Measurements from ENCODE around the gene CAPRIN1.
A peak's percentile ranks its signal among the peaks of the same experiment; 100 is the strongest.
"Not testable (repeated sequence)": the region's sequence is repeated elsewhere in the genome, so short reads cannot be mapped to it uniquely, and the experiment has no call there.

Gene CAPRIN1

DNA sequence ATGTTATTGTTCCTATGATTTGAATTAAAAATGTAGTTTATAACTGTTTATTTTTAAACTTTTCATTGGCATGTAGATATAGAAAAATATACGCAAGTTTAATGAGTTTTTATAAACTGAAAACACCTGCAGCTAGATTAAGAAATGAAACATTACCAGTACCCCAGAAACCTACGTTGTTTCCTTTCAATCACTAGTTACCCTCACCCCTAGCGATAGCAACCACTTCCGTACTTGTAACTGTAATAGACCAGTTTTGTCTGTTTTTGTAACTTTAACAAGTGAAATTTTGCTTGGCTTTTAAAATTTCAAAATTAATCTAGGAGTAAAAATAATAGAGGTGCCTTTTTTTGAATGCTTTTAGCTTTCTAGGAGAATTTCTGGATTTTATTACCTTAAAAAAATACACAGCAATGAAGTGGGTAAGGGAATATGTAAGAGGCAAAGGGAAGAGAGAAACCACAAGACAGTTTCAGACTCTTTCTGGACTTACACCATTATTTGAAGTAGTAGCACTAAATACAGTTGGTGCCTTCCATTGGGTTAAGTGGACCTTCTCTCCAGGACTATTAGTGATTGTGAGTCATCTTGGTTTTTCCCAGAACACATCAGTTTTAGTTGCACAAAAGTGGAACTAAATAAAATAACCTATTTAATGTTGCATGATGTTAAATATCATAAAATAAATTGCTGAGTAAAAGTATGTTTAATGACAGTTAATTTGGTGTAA, 35.2 kb downstream of the CAPRIN1 start:
- no peak for DNase-seq (ENCODE audit: low read depth)

DNA sequence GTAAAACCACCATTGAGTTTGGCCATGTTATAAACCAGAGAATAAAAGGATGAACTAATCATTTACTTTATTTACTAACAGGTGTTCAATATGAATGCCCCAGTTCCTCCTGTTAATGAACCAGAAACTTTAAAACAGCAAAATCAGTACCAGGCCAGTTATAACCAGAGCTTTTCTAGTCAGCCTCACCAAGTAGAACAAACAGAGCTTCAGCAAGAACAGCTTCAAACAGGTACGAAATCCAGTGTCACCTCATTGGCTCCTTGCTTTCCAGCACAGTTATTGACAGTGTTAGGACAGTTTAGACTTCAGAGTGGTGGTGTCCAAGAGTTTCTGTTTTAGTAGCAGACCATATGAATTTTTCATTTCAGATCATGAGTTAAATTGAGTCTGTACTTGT, 40.3 kb downstream of the CAPRIN1 start:
- no peak for DNase-seq (ENCODE audit: low read depth)

DNA sequence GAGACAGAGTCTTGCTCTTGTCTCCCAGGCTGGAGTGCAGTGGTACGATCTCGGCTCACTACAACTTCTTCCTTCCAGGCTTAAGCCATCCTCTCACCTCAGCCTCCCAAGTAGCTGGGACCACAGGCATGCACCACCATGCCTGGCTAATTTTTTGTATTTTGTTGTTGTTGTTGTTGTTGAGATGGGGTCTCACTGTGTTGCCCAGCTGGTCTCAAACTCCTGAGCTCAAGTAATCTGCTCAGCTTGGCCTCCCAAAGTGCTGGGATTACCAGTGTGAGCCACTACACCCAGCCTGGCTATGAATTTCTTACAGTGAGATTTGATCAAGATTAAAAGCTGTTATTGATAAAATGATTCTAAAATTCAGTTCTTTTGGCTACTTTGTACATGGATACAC, 43.4 kb downstream of the CAPRIN1 start:
- not testable (repeated sequence) for DNase-seq (ENCODE audit: low read depth)

GRCh38 chr11:34098813-34099212, 47.3 kb downstream of the CAPRIN1 start:
- no peak for DNase-seq (ENCODE audit: low read depth)

- DNase-seq (ENCODE audit: low read depth): no peak
Observed at GRCh38 chr11:34104680-34105078, 53.1 kb downstream of the CAPRIN1 start.

DNA sequence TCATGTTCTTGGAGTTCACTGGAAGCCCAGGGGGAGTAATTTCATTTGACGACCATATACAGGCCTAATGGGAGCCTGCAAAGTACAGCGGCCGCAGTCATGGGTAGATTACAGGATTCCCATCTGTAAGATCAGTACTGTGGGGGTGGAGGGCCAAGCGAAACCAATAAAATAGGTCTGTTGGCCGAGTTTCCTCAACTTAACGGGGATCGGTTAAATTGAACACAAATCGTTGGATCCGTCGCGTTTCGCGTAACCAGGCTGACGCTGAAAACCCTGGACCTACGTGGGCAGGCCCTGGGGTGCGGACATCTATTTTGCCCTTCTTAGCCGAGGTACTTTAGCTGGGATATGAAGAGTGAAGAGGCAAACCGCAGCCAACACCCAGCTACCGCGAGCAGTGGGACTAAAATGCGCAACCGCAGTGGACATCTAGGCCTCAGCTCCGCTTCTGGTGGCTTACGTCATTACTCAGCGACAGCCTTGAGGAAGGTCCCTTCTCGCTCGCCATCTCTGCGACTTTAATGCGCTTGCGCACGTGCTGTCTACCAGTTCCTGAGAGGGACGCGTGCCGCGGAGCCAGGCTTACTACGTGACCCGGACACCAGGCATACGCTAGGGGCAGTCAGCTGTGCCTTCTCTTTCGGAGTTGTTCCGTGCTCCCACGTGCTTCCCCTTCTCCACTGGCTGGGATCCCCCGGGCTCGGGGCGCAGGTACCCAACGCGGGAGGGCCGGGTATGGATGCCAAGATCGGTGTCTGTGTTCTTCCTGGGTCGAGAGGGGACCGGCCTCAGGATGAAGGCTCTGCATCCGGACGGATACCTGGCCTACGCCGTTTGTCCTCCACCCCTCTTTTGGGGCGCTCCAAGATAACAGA, 53.8 kb downstream of the CAPRIN1 start, which contains the start of gene NAT10:
NAT10 (plus strand) TSS at position 551 of the 878 bp plus-strand sequence. CDS start 2,597 bp downstream, outside the sequence.
- peak; percentile 96 for DNase-seq (ENCODE audit: low read depth)

DNA sequence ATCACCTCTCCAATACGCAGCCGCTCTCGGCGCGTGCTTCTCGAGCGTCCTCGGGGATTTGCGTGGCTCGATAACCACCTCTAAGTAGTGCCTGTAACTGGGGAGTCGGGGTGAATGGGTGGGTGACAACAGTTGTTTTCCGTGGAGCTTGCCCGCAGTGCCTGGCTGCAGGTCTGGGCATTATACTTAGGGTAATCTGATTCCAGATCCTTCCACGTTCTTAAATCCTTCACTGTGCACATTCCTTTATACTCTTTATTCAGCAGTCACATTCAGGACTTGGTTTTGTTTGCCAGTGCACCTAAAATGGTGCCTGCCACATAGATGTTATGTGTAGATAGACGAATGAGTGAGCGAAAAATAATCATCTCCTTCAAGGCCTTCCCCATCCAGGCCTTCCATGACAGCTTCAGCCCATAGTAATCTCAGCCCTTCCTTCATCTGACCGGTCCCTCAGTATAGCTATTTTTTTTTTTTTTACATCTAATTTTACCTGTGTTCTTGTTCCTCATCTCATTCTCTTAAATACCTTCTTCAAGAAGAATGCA, 54.5 kb downstream of the CAPRIN1 start:
- DNase-seq (ENCODE audit: low read depth): no peak

DNA sequence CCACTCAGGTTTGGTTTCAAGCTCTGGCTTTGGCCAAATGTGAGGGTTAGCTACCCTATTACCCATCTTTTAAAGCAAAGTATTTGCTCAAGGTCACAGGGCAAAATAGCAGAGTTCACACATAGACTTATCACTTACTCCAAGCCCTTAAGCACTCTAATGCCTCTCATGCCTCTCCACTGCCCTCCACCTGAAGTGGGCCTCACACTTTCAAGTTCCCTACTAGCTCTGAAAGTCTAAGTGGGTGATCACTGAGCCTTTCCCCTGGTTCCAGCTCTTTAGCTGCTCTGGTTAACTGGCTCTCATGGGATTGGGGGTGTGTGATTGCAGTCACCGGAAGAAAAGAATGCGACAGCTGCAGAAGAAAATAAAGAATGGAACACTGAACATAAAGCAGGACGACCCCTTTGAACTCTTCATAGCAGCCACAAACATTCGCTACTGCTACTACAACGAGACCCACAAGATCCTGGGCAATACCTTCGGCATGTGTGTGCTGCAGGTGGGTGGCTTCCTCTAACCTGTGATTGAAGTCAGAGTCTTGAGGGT, 60.3 kb downstream of the CAPRIN1 start:
- DNase-seq (ENCODE audit: low read depth): no peak

GRCh38 chr11:34114014-34114413, 62.5 kb downstream of the CAPRIN1 start:
- DNase-seq (ENCODE audit: low read depth): no peak

DNA sequence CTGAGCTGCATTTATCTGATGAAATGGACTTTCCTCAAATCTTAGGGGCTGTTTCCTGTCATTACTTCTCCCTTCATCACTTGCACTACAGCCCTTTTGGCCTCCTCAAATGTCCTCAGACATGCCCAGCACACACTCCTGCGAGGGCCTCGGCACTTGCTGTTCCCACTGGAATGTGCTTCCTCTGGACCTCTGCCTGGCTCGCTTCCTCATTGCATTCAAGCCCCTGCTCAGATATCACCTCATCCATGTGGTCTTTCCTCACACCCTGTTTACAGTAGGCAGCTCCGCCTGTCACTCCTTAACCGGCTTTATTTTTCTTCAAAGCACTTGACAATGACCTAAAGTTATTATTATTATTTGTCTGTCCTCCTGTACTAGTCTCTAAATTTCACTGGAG, 62.9 kb downstream of the CAPRIN1 start:
- DNase-seq (ENCODE audit: low read depth): no peak

DNA sequence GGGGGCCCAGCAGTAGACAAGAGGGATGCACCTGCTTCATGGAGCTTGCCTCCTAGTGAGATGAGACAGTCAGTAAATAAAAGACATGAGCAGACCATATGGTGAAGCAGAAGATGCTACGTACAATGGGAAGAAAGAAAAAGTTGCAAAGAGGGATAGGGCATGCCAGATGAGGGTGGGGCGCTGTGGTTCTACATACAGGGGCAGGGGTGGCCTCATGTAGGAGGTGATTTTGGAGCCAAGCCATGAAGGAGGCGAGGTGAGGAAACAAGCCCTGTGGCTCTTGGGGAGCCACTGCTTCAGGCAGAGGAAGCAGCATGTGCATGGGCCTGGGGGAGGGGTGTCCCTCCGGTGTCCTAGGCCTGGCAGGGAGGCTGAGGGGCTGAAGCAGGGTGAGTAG, 69.1 kb downstream of the CAPRIN1 start:
- no peak for DNase-seq (ENCODE audit: low read depth)

DNA sequence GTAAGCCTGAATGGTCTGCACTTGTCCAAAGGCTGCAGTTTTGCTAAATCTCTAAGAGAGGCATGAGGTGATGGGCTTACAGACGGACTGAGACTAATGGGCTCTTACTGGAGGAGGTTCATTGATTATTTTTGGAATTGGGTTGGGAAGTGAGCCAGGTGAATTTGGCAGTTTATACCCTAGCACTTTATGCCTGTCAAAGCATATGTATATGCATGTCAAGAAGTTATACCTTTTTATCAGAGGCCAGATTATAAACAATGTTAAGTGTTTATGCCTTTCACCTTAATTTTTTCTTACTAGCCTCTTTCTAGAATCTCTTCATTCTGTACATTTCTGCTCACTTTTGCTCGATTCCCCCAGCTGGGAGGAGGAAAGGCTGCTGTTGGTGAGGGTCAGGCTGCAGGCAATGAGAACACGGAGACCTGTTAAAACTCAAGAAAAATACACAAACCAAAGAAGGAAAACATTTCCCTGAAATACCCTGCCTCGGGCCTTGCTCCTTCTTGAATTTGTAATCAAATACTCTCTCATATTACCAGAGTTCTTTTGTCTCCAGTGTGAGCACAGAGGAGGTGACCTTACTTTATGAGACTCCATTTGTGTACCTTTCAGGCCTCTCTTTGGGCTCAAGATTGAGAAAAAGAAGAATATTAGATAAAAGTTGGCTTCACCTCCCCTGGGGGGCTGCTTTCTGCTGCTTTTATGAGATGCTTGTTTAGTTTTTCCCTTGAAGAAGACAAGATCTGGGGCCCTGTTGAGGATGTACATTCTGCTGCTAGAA, 73.5 kb downstream of the CAPRIN1 start:
- DNase-seq (ENCODE audit: low read depth): no peak

DNA sequence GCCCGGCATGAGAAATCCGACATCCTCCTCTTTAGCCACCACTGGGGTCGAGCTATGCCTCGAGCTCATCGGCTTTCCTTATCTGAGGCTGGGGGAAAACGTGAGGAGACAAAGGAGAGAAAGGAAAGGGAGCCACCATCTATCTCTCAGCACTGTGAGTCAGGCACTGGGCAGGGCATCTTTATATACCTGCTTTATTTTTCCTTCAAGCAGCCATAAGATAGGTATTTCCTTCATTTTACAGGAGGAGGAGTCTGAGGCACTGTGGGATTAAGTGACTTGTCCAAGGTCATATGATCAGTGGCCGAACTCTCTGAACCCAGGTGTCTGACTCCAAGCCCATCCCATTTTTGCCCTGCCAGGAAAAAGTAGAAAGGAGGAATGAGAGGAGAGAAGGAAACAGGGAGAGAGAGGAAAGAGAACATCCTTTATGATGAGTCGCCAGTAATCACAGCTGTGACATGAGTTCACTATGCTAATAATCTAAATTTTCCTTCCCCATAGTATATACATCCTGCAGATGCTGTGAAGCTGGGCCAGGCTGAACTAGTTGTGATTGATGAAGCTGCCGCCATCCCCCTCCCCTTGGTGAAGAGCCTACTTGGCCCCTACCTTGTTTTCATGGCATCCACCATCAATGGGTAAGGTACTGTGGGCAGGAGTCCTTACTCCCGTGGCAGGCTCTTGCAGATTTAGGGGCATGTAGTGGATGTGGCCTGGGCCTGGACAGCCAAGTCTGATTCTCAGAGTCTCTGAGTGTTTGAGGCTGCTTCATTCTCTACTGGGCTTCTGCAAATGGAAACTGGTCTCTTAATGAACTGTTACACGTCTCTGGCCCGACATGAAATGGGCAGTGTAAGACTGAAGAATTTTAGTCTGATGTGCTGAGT, 75.7 kb downstream of the CAPRIN1 start:
- no peak for DNase-seq (ENCODE audit: low read depth)

- DNase-seq (ENCODE audit: low read depth): no peak
Observed at GRCh38 chr11:34128824-34129223, 77.3 kb downstream of the CAPRIN1 start.

GRCh38 chr11:34132261-34132965, 80.9 kb downstream of the CAPRIN1 start:
- DNase-seq (ENCODE audit: low read depth): no peak

DNA sequence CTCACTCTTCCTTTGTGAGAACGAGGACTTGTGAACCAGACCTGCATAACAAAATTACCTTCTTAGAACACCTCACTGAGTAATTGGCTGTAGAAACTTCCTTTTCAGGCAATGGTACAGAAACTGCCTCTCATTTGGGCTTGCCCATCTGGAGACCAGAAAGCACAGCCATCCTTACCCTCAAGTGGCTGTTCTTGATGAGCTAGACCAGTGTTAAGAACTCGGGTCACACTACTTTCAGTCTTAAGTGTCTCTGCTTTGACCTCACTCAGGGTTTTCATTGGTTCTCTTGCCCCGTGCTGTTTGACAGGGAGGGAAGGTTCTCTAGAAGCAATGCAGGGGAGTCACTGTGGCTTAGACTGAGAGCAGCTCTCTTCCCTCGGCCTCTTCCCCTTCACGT, 83.2 kb downstream of the CAPRIN1 start:
- DNase-seq (ENCODE audit: low read depth): no peak

DNA sequence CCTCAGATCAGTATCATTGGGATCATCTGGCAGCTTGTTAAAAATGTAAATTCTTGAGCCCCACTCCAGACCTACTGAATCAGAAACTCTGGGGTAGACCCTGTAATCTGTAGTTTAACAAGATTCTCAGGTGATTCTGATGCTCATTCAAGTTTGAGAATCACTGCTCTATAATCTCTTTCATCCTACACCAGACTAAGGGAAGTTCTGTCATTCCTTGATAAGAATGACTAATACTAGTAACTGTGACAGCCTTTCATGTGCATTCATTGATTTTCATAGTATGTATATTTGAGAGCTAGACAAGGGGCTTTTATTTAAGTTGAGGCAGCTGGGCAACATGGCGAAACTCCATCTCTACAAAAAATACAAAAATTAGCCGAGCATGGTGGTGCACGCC, 83.9 kb downstream of the CAPRIN1 start:
- DNase-seq (ENCODE audit: low read depth): no peak

GRCh38 chr11:34136420-34136819, 84.9 kb downstream of the CAPRIN1 start:
- DNase-seq (ENCODE audit: low read depth): no peak

GRCh38 chr11:34139346-34139745, 87.8 kb downstream of the CAPRIN1 start:
- no peak for DNase-seq (ENCODE audit: low read depth)

DNA sequence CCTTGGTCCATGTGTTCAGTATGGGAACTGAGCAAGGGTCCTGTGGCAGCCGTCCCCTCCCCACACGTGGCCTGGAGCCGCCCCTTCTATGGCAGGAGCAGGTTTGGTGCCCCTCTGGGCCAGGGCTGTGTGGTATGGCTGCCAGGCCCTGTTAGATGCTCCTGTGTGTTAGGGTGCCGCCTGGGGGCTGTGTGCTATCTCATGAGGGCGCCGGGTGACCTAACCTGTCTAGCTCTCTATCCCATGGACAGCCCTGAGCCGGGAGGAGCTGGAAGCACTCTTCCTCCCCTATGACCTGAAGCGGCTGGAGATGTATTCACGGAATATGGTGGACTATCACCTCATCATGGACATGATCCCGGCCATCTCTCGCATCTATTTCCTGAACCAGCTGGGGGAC, 88.6 kb downstream of the CAPRIN1 start:
- DNase-seq (ENCODE audit: low read depth): no peak
